CD4-positive, alpha-beta T cell treated with Interleukin-15 for 1 hour (primary cell): Measurements from ENCODE around the gene IL12B.
"Not testable (repeated sequence)": the region's sequence is repeated elsewhere in the genome, so short reads cannot be mapped to it uniquely, and the experiment has no call there.

Experiments
- DNase-seq: peaks from one replicate; pipeline ENCODE4 v3.0.0-alpha.2; 2020

The IL12B gene

DNA sequence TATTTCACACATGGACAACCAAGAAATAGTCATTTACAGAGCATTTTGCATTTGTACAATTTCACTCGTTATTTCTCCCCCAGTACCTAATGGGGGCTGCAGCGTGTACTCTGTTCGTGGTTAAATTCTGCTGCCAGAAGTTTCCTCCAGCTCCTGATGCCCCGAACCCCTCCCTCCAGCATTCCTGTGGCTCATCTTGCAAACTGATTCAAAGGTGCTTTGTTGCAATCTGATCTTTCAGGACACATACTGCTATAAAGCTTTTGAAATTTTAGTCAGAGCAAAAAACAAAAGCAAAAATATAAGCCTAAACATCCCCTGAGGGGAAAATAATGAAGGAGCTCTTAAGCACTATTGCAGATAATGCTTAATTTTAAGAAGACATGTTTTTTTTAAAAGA, 39.5 kb downstream of the IL12B start:
- no peak for DNase-seq

DNA sequence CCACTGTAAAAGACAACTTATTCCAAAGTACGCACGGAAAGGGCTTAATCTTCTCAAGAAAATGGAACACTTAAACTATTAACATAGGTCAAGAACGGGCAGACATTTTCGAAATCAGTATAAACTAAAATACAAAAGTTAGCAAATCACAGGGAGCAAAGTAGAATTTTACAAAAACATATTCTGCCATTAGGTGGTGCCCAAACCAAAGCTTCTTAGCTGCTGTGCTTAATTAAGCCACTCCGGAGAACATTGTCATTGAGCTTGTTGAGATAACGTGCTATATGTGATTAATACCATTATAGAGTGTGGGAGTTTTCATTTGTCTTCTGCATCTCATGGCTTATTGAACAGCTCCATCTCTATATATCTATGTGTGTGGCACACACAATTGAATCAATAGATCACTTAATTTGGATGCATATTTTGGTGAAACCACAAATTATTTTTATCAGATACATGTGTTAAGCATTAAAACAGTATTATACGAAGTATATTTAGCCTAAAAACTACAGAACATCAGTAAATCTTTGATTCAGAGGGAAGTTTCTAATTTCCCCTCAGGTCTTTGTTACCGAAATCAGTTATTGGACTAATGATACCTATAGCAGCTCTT, 43.8 kb downstream of the IL12B start:
- DNase-seq, result no peak

DNA sequence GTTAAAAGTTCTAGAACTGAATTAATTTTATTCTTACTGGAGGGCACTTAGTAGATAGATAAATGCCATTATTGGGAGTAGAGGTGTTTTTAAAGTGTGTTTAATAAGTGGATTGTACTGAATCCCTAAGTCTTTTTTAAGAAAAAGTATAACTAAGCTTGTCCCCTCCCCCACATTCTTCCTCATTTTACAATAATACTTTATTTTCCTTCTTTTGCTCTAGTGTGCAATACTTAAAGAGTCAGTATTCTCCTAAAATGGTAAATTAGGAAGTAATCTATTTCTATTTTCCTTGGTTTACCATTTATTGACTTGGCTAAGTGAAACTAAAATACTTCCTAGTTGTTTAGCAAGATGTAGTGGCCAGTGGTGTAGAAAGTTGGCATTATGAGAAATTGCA, 55.6 kb downstream of the IL12B start:
- no peak for DNase-seq

DNA sequence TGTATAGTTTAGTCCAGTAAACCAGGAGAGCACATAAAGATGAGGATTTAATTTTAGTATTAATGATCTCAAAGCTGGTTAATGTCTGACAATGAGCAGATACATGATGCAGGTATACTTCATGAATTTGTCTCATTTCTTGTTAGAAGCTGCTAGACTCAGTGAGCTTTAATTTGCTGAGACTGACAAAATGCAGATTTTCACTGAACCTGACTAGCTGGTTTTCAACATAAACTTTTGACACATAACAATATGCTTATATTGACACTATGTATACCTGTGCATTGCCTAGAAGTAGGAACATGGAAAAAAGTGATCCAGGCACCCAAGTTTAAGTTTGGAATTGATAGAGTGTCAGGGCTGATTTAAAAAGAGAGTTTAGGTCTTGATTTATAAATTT, 56.4 kb downstream of the IL12B start:
- DNase-seq, result no peak

DNA sequence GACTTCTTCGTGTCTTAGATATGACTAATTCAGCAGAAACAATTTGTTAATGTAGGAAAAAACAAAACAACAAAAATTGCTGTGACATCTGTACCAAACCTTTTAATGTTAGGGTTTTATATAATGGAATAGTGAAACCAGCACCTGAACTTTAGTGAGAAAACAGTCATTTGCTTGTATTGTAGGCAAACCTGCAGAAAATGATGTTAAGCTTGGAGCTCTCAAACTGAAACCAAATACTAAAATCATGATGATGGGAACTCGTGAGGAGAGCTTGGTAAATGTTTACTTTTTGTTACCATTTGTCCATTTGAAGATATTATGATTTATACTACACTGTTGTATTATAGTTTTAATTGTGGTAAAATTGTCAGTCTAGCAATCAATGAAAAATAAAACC, 60.6 kb downstream of the IL12B start:
- no peak for DNase-seq

DNA sequence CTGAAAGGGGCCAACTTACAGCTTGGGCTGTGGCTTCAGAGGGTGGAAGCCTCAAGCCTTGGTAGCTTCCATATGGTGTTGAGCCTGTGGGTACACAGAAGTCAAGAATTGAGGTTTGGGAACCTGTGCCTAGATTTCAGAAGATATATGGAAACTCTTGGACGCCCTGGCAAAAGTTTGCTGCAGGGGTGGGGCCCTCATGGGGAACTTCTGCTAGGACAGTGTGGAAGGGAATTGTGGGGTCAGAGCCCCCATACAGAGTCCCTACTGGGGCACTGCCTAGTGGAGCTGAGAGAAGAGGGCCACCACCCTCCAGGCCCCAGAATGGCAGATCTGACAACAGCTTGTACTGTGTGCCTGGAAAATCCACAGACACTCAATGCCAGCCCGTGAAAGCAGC, 63.5 kb downstream of the IL12B start:
- not testable (repeated sequence) for DNase-seq
